PC-9 (cell line): ENCODE data around the gene TCAP. TPM values are rescaled to one million over a fixed set of nuclear protein-coding genes. Genes with fewer than 3 reads are reported as not detected.

Experiments used
- BruUV-seq: library from RNA; stranded (reverse); fragments of 400-500 nt; replicated peaks from 2 replicates; lab custom pipeline; 2021; lab: Mats Ljungman, UMichigan
- CTCF ChIA-PET: fragments of 300-600 bp; sonication (Branson Sonifier 250); formaldehyde crosslinking; loops from one replicate; lab custom pipeline; 2022; ENCODE audit warnings: antibody characterized with exemption; lab: Charles Lee
- POLR2A ChIA-PET: fragments of 300-600 bp; sonication (Branson Sonifier 250); formaldehyde crosslinking; loops from one replicate; lab custom pipeline; 2022; ENCODE audit warnings: antibody characterized with exemption; ENCODE audit not compliant: unreplicated experiment; lab: Charles Lee
- DNase-seq, 2 experiments: peaks; one replicate each; pipeline versions ENCODE4 v3.0.0 to v3.0.0-alpha.2; 2015 to 2022; ENCODE audit warnings: mixed read lengths in 1 of 2
- H2AFZ ChIP-seq: fragments of 200-600 bp; sonication (generic); 2 replicates; pipeline ENCODE4 v1.8.1; 2017; ENCODE audit warnings: antibody characterized with exemption
- H3F3A ChIP-seq: fragments of 200-600 bp; sonication (generic); 2 replicates; pipeline ENCODE4 v1.8.1; 2017; ENCODE audit warnings: antibody characterized with exemption, mild to moderate bottlenecking, low read depth; ENCODE audit not compliant: insufficient read depth
- H3K27ac ChIP-seq: fragments of 200-600 bp; sonication (generic); 2 replicates; pipeline ENCODE4 v1.6.1; 2016; ENCODE audit warnings: mixed run types
- H3K27me3 ChIP-seq: fragments of 200-600 bp; sonication (generic); 2 replicates; pipeline ENCODE4 v1.6.1; 2016; ENCODE audit warnings: low read depth, mixed run types; ENCODE audit not compliant: insufficient read depth
- H3K36me3 ChIP-seq: fragments of 200-600 bp; sonication (generic); 2 replicates; pipeline ENCODE4 v1.6.1; 2016; ENCODE audit warnings: low read depth, mixed run types
- H3K4me1 ChIP-seq: fragments of 200-600 bp; sonication (generic); replicated peaks from 2 replicates; pipeline ENCODE4 v1.6.1; 2016; ENCODE audit warnings: mixed run types; ENCODE audit not compliant: insufficient read depth
- H3K4me2 ChIP-seq: fragments of 200-600 bp; sonication (generic); 2 replicates; pipeline ENCODE4 v1.6.1; 2017; ENCODE audit warnings: mixed run types
- H3K4me3 ChIP-seq: fragments of 200-600 bp; sonication (generic); 2 replicates; pipeline ENCODE4 v1.6.1; 2016; ENCODE audit warnings: mixed run types
- H3K79me2 ChIP-seq: fragments of 200-600 bp; sonication (generic); 2 replicates; pipeline ENCODE4 v1.6.1; 2017; ENCODE audit warnings: low read depth, mixed run types
- H3K9me2 ChIP-seq: fragments of 200-600 bp; sonication (generic); 2 replicates; pipeline ENCODE4 v1.8.1; 2017; ENCODE audit warnings: mild to moderate bottlenecking; ENCODE audit not compliant: insufficient read depth
- H3K9me3 ChIP-seq: fragments of 200-600 bp; sonication (generic); 2 replicates; pipeline ENCODE4 v1.8.1; 2016; ENCODE audit warnings: low read depth; ENCODE audit not compliant: insufficient read depth
- H4K20me1 ChIP-seq: fragments of 200-600 bp; sonication (generic); 2 replicates; pipeline ENCODE4 v1.8.1; 2017; ENCODE audit not compliant: insufficient read depth
- EZH2 ChIP-seq: fragments of 200-600 bp; sonication (generic); IDR thresholded peaks from 2 replicates; pipeline ENCODE4 v1.8.0; 2017; ENCODE audit warnings: antibody characterized with exemption, low read depth
- intact Hi-C: fragments of 100-400 bp; cut with micrococcal nuclease; formaldehyde crosslinking; loops from one replicate; pipeline ENCODE4 v1.10.0; 2022; ENCODE audit not compliant: unreplicated experiment
- total RNA-seq: library from RNA; stranded (reverse); gene quantifications from 2 replicates; pipeline ENCODE4 v1.2.3, GENCODE V29; 2021
- TF ChIP-seq, protein P1 (sequence below): fragments of 200-600 bp; sonication (generic); conservative IDR thresholded peaks from 2 replicates; pipeline ENCODE4 v1.6.1; 2017; ENCODE audit warnings: mixed run types, antibody characterized with exemption, mild to moderate bottlenecking, moderate library complexity

TCAP gene
- total RNA-seq, 1 experiment from 2014 or later: 1.6 TPM

DNA sequence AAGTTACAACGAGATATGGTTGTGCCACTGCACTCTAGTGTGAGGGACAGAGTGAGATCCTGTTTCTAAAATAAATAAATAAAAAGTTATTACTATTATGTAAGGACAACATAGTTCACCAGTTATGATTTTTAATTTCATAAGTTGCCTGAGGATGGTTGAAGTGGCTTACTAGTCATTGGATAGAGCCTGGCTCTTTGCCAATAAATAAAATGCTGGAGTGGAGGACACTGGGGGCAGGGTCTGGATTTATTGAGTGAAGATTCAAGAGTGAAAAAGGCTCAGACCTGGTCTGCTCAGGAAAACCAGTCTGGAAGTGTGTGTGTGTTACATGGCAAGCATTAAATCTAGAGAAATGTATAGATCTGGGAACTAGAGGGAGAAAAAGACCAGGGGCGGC, 26.1 kb upstream of the TCAP start:
- H3K4me2 ChIP-seq: no peak overlapping the region
- DNase-seq: no peak
- no peak for TF ChIP-seq EZH2
- TF ChIP-seq, protein P1, sequence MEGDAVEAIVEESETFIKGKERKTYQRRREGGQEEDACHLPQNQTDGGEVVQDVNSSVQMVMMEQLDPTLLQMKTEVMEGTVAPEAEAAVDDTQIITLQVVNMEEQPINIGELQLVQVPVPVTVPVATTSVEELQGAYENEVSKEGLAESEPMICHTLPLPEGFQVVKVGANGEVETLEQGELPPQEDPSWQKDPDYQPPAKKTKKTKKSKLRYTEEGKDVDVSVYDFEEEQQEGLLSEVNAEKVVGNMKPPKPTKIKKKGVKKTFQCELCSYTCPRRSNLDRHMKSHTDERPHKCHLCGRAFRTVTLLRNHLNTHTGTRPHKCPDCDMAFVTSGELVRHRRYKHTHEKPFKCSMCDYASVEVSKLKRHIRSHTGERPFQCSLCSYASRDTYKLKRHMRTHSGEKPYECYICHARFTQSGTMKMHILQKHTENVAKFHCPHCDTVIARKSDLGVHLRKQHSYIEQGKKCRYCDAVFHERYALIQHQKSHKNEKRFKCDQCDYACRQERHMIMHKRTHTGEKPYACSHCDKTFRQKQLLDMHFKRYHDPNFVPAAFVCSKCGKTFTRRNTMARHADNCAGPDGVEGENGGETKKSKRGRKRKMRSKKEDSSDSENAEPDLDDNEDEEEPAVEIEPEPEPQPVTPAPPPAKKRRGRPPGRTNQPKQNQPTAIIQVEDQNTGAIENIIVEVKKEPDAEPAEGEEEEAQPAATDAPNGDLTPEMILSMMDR: no peak
- H3K9me2 ChIP-seq: no peaks in the 10 kb centered on the region
- H3K79me2 ChIP-seq: peaks cover 54% of the 10 kb centered on the region
- peaks cover 18% of the 10 kb centered on the region for H3K4me1 ChIP-seq
- H3K27ac ChIP-seq: no peak overlapping the region
- H3K4me3 ChIP-seq: no peak overlapping the region
- CTCF ChIA-PET: no interaction called here
- BruUV-seq: no TSS peak
- intact Hi-C loops: no loop called here
- peaks cover 2% of the 10 kb centered on the region for H4K20me1 ChIP-seq
- H3K36me3 ChIP-seq: no peaks in the 10 kb centered on the region
- H3K9me3 ChIP-seq: no peaks in the 10 kb centered on the region
- no peaks in the 10 kb centered on the region; the same call in 1 of the 2 replicates for H3F3A ChIP-seq
- no peaks in the 10 kb centered on the region for H3K27me3 ChIP-seq
- H2AFZ ChIP-seq: no peak overlapping the region
- POLR2A ChIA-PET: no interaction called here

DNA sequence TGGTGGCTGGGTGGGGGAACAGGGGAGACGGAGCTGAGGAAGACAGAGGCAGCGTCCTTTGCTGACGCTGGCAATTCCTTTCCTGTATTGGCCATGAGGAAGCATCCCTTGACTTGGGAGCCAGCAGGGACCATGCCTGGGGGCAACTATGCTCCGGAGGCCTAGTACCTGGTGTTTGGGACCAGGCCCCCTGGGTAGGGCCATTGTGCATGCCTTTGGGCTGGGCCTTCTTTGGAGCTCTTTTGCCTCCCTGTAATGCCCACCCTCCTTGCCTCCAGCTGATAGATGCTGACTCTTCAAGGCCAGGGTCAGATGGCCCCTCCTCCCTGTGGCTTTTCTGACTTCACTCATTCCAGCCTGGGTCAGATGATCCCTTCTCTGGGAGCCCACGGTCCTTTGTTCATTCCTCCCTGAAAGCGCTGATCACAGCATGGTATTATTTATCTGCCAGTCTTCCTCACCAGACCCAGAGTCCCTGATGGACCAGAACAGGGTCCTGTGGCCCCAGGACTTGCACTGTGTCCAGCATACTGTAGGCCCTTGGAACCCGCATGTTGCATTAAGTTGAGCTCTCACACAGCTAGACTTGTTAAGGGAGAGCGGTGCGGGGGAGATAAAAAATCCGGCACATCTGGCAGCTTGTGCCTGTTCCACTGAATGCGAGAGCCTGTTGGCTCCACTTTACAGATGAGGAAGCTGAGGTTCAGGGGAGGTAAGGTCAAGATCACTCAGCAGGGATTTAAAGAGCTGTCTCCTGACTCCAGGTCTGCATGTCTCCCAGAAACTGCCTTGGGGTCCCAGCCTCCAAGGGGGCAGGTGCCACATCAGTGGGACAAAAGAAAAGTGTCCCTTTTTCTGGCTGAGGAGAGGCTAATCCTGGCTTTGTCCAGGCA, 25.3 kb upstream of the TCAP start:
- Histone ChIP-seq H3F3A (no peaks in the 10 kb centered on the region; the same call in 1 of the 2 replicates), H3K27me3 (no peaks in the 10 kb centered on the region), H4K20me1 (peaks cover 10% of the 10 kb centered on the region), H2AFZ (no peak overlapping the region), H3K4me1 (peaks cover 18% of the 10 kb centered on the region), H3K27ac (no peak overlapping the region), H3K36me3 (no peaks in the 10 kb centered on the region), H3K79me2 (peaks cover 61% of the 10 kb centered on the region), H3K4me3 (no peak overlapping the region), H3K9me2 (no peaks in the 10 kb centered on the region), H3K4me2 (no peak overlapping the region), H3K9me3 (no peaks in the 10 kb centered on the region)
- intact Hi-C loops: no loop called here
- no TSS peak for BruUV-seq
- ChIA-PET CTCF (interaction anchor here (0.5 kb wide), 1 partner anchor 90 kb away, joined by 8 read pairs; no protein-coding TSS in a partner anchor), POLR2A (no interaction called here)
- no peak for DNase-seq
- TF ChIP-seq EZH2: no peak
- TF ChIP-seq, protein P1: no peak

DNA sequence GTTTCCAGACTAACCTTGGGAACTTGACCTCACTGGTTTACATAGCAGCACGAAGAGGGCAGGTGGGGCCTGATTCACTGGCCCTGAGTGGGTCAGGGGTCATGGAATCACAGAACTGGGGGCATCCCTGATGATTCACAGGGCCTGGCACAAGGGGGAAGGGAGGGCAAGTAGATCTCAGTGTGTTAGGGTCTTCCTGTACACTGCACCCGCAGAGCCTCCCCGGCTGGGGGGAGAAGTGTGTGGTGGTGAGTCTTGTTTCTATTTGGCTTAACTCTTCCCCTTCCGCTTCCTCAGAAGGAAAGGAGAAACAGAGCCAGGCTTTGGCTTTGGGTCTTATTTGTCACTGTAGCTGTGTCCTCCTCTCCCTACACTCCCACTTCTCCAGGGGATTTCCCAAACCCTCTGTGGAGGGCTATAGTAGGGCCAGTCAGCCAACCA, 24.5 kb upstream of the TCAP start:
- Histone ChIP-seq H3K4me2 (no peak overlapping the region), H3K36me3 (no peaks in the 10 kb centered on the region), H2AFZ (no peak overlapping the region), H3K4me1 (peaks cover 18% of the 10 kb centered on the region), H3F3A (no peaks in the 10 kb centered on the region; the same call in 1 of the 2 replicates), H3K27ac (no peak overlapping the region), H3K9me2 (no peaks in the 10 kb centered on the region), H4K20me1 (peaks cover 12% of the 10 kb centered on the region), H3K79me2 (peaks cover 62% of the 10 kb centered on the region), H3K4me3 (no peak overlapping the region), H3K27me3 (no peaks in the 10 kb centered on the region), H3K9me3 (no peaks in the 10 kb centered on the region)
- ChIA-PET POLR2A (no interaction called here), CTCF (no interaction called here)
- intact Hi-C loops: no loop called here
- no peak for DNase-seq
- BruUV-seq: no TSS peak
- TF ChIP-seq, protein P1: no peak
- no peak for TF ChIP-seq EZH2
